ENCODE results near the gene MYB. TPM values are rescaled to one million over a fixed set of nuclear protein-coding genes. Genes with fewer than 3 reads are reported as not detected.

Gene MYB
- total RNA-seq, 1 donor from 2014 or later, result 0.08 TPM

DNA sequence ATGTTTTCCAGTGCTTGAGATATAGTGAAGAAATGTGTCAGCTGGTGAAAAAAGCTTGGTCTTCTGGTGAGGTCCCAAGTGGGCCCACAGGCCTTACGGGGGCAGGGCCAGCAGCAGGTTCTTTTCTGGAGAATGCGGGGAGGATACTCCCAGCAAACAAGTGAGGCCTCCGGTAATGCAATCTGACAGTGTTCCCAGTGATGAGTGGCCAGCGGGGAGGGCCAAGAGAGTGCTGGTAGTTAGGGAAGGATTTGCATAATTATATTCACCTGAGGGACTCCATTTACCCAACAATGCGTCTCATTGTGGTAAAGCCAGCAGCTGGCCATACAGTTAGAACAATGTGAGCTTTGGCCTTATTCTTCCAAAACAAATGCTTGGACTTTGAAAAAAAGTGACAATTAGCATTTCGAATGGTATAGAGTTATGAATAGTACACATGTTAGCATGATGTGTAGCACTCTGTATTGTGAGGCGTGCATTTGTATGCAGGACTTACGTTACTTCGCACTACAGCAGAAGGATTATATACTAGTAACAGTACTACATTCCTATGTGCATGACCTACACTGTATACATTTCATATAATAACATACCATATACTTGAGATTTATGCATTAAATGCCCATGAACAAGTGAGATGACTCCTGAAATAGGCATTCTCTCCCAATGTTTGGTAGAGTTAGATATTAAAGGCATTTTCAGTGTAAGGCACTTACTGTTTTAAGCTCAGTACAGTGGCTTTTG is 69.8 kb downstream of the MYB start:
- H3K36me3 ChIP-seq, result no peaks in the 10 kb centered on the region
- TF ChIP-seq, protein P1, sequence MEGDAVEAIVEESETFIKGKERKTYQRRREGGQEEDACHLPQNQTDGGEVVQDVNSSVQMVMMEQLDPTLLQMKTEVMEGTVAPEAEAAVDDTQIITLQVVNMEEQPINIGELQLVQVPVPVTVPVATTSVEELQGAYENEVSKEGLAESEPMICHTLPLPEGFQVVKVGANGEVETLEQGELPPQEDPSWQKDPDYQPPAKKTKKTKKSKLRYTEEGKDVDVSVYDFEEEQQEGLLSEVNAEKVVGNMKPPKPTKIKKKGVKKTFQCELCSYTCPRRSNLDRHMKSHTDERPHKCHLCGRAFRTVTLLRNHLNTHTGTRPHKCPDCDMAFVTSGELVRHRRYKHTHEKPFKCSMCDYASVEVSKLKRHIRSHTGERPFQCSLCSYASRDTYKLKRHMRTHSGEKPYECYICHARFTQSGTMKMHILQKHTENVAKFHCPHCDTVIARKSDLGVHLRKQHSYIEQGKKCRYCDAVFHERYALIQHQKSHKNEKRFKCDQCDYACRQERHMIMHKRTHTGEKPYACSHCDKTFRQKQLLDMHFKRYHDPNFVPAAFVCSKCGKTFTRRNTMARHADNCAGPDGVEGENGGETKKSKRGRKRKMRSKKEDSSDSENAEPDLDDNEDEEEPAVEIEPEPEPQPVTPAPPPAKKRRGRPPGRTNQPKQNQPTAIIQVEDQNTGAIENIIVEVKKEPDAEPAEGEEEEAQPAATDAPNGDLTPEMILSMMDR (IDR thresholded peaks at IDR 0.05; ENCODE audit: borderline replicate concordance), result no peak
- H3K4me1 ChIP-seq, result no peaks in the 10 kb centered on the region
- H3K27ac ChIP-seq (replicated peaks), result no peak overlapping the region
- no peaks in the 10 kb centered on the region for H3K9me3 ChIP-seq (replicated peaks)
- no peak overlapping the region for H3K4me3 ChIP-seq
- DNase-seq, result no peak
- peaks cover 23% of the 10 kb centered on the region for H3K27me3 ChIP-seq (ENCODE audit: low read depth)
- intact Hi-C loops (cut with micrococcal nuclease), result no loop called here

DNA sequence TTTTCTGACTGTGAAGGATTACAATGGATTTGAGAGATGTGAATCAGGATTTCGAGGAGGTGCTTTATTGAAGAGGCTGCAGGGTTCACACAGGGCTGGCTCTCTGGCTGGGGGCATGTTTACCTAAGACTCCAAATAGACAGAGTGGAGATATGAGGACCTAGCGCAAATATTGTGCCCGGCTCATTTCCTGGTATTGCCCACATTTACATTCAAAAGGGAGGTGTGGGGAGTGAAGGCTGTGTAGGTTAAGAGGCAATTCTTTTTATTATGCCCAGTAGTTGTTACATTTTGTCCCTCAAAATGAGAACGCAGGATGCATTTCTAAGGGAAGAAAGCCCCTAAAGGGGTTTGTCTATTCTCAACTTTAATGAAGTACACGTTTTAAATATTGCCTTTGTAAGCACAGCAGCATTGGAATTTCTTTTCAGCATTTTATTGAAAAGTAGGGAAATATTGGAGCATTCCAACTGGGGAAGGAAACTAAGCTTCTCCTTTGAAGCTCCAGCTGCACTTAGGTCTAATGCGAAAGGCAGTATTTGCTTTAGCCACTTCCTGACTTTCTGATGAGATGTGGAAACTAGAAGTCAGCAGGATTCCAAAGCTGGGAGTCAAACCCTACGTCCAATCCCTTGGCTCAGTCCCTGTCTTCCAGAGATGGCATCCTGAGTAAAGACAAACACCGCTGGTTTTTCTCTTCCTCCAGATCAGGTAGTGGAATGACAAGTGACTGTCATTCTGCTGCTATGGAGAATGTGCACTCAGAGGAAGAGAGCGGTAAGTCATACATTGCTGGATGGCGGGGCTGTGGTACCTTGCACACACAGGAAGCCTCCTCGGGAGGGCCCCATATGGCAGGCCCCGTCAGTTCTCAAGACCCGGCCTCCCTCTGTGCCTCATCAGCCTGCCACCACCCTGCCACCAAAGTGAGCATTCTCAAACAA is 70.7 kb downstream of the MYB start:
- TF ChIP-seq, protein P1 (IDR thresholded peaks at IDR 0.05; ENCODE audit: borderline replicate concordance), result no peak
- H3K27ac ChIP-seq (replicated peaks), result no peak overlapping the region
- H3K4me1 ChIP-seq, result no peaks in the 10 kb centered on the region
- no peaks in the 10 kb centered on the region for H3K36me3 ChIP-seq
- intact Hi-C loops (cut with micrococcal nuclease), result no loop called here
- no peak overlapping the region for H3K4me3 ChIP-seq
- peaks cover 28% of the 10 kb centered on the region for H3K27me3 ChIP-seq (ENCODE audit: low read depth)
- H3K9me3 ChIP-seq (replicated peaks), result no peaks in the 10 kb centered on the region
- no peak for DNase-seq

GRCh38 chr6:135254471-135254870 is 73.4 kb downstream of the MYB start:
- Histone ChIP-seq H3K9me3 (replicated peaks) (no peaks in the 10 kb centered on the region), H3K27ac (replicated peaks) (no peak overlapping the region), H3K4me3 (no peak overlapping the region), H3K36me3 (no peaks in the 10 kb centered on the region), H3K27me3 (ENCODE audit: low read depth) (peaks cover 31% of the 10 kb centered on the region), H3K4me1 (no peaks in the 10 kb centered on the region)
- DNase-seq, result no peak
- TF ChIP-seq, protein P1 (IDR thresholded peaks at IDR 0.05; ENCODE audit: borderline replicate concordance), result no peak
- intact Hi-C loops (cut with micrococcal nuclease), result no loop called here

GRCh38 chr6:135256866-135257265 is 75.8 kb downstream of the MYB start:
- Histone ChIP-seq H3K27me3 (ENCODE audit: low read depth) (peaks cover 50% of the 10 kb centered on the region), H3K9me3 (replicated peaks) (no peaks in the 10 kb centered on the region), H3K4me3 (no peak overlapping the region), H3K4me1 (no peaks in the 10 kb centered on the region), H3K27ac (replicated peaks) (no peak overlapping the region), H3K36me3 (no peaks in the 10 kb centered on the region)
- TF ChIP-seq, protein P1 (IDR thresholded peaks at IDR 0.05; ENCODE audit: borderline replicate concordance), result no peak
- DNase-seq, result no peak
- intact Hi-C loops (cut with micrococcal nuclease), result no loop called here

GRCh38 chr6:135257631-135258405 is 76.7 kb downstream of the MYB start:
- H3K36me3 ChIP-seq, result no peaks in the 10 kb centered on the region
- H3K9me3 ChIP-seq (replicated peaks), result no peaks in the 10 kb centered on the region
- no peak for DNase-seq
- H3K27ac ChIP-seq (replicated peaks), result no peak overlapping the region
- intact Hi-C loops (cut with micrococcal nuclease), result no loop called here
- TF ChIP-seq, protein P1 (IDR thresholded peaks at IDR 0.05; ENCODE audit: borderline replicate concordance), result no peak
- no peak overlapping the region for H3K4me3 ChIP-seq
- peaks cover 57% of the 10 kb centered on the region for H3K27me3 ChIP-seq (ENCODE audit: low read depth)
- no peaks in the 10 kb centered on the region for H3K4me1 ChIP-seq

All from left ventricle myocardium inferior (tissue), 1 donor.